A549 (cell line): ENCODE measurements around the gene LRSAM1. TPM values are rescaled to one million over a fixed set of nuclear protein-coding genes. Genes with fewer than 3 reads are reported as not detected.

Source experiments
- ATAC-seq, 2 experiments: fragments of 200-7000 bp in 1 of 2; fragments of >200 bp in 1 of 2; cut with Nextera tagmentation in 1 of 2; cut with Tn5 transposase in 1 of 2; 3 replicates each; pipeline versions ENCODE4 v1.8.0 to v1.9.1; 2018 to 2020; ENCODE audit warnings: mild to moderate bottlenecking in 1 of 2, moderate library complexity in 1 of 2
- CTCF ChIA-PET: fragments of 300-600 bp; sonication (Branson Sonifier 250); formaldehyde crosslinking; extraction: SDS; loops from one replicate; lab custom pipeline; 2021; ENCODE audit warnings: antibody characterized with exemption, inconsistent platforms; lab: Yijun Ruan, JAX
- POLR2A ChIA-PET: fragments of 350-600 bp; formaldehyde crosslinking; extraction: SDS; loops from one replicate; lab custom pipeline; 2021; ENCODE audit warnings: antibody characterized with exemption, inconsistent platforms; lab: Yijun Ruan, JAX
- DNase-seq, 2 experiments: peaks; one replicate each; pipeline versions ENCODE4 v3.0.0 to v3.0.0-alpha.2; 2011 to 2016; ENCODE audit warnings: low read depth in 1 of 2, low spot score in 1 of 2
- FAIRE-seq: peaks from 2 replicates; lab custom pipeline; 2011; peaks lifted over from hg19 to GRCh38; lab: Jason Lieb, UNC
- H3K27ac ChIP-seq, 2 experiments: fragments of >200 bp; sonication (Bioruptor Twin); formaldehyde crosslinking; 3 replicates each; pipeline ENCODE4 v1.5.1; 2016 to 2017
- H3K4me1 ChIP-seq: fragments of >200 bp; sonication (Bioruptor Twin); formaldehyde crosslinking; 3 replicates; pipeline ENCODE4 v1.6.1; 2016
- H3K4me2 ChIP-seq: fragments of >200 bp; sonication (Bioruptor Twin); formaldehyde crosslinking; 3 replicates; pipeline ENCODE4 v1.6.1; 2016
- H3K4me3 ChIP-seq: fragments of >200 bp; sonication (Bioruptor Twin); formaldehyde crosslinking; 3 replicates; pipeline ENCODE4 v1.5.1; 2016
- H3K9me3 ChIP-seq: fragments of >200 bp; sonication (Bioruptor Twin); formaldehyde crosslinking; 3 replicates; pipeline ENCODE4 v1.6.1; 2016
- CHD2 ChIP-seq: fragments of 150-350 bp; IDR thresholded peaks from 2 replicates; pipeline ENCODE4 v1.6.1; 2014; ENCODE audit warnings: low read length; ENCODE audit not compliant: partially characterized antibody
- CHD4 ChIP-seq: fragments of 200-600 bp; sonication (generic); IDR thresholded peaks from 2 replicates; pipeline ENCODE4 v1.6.1; 2016; ENCODE audit warnings: antibody characterized with exemption, mild to moderate bottlenecking, borderline replicate concordance
- E2F6 ChIP-seq: IDR thresholded peaks from 2 replicates; pipeline ENCODE4 v1.6.1; 2012; ENCODE audit warnings: low read depth, borderline replicate concordance
- HES2 ChIP-seq: fragments of >200 bp; sonication (Bioruptor Twin); formaldehyde crosslinking; IDR thresholded peaks from 2 replicates; pipeline ENCODE4 v1.6.1; 2016
- HEYL ChIP-seq: fragments of 250-450 bp; sonication (Bioruptor Pico); IDR thresholded peaks from 2 replicates; pipeline ENCODE4 v1.8.0; 2021; ENCODE audit warnings: mild to moderate bottlenecking, moderate library complexity
- HMGXB4 ChIP-seq: fragments of 250-450 bp; sonication (Bioruptor Pico); IDR thresholded peaks from 2 replicates; pipeline ENCODE4 v1.5.0; 2021; ENCODE audit warnings: mild to moderate bottlenecking, moderate library complexity, borderline replicate concordance
- KDM1A ChIP-seq: fragments of 200-600 bp; sonication (generic); IDR thresholded peaks from 2 replicates; pipeline ENCODE4 v1.6.1; 2016; ENCODE audit warnings: low read depth, mild to moderate bottlenecking
- MYC ChIP-seq: IDR thresholded peaks from 2 replicates; pipeline ENCODE4 v1.6.1; 2012; ENCODE audit warnings: mild to moderate bottlenecking, inconsistent platforms, low read length, improper control_type of control experiment, borderline replicate concordance
- NFE2L2 ChIP-seq: fragments of 150-350 bp; conservative IDR thresholded peaks from 2 replicates; pipeline ENCODE4 v1.6.1; 2014; ENCODE audit warnings: low read length
- NR3C1 ChIP-seq: fragments of >200 bp; sonication (Bioruptor Twin); formaldehyde crosslinking; IDR thresholded peaks from 3 replicates; pipeline ENCODE4 v1.6.1; 2017
- RFX5 ChIP-seq: fragments of 450-650 bp; IDR thresholded peaks from 2 replicates; pipeline ENCODE4 v1.7.1; 2014; ENCODE audit warnings: antibody characterized with exemption, mild to moderate bottlenecking, moderate library complexity
- SMC3 ChIP-seq: fragments of >200 bp; sonication (Bioruptor Twin); formaldehyde crosslinking; IDR thresholded peaks from 3 replicates; pipeline ENCODE4 v1.6.1; 2018; ENCODE audit warnings: inconsistent platforms
- TP53 ChIP-seq: fragments of 250-450 bp; sonication (Bioruptor Pico); IDR thresholded peaks from 2 replicates; pipeline ENCODE4 v1.5.0; 2021; ENCODE audit warnings: mild to moderate bottlenecking, moderate library complexity
- ZFP36 ChIP-seq: fragments of 450-650 bp; IDR thresholded peaks from 2 replicates; pipeline ENCODE4 v1.6.1; 2014; ENCODE audit warnings: borderline replicate concordance; ENCODE audit not compliant: partially characterized antibody
- ZSCAN20 ChIP-seq: fragments of 250-450 bp; sonication (Bioruptor Pico); IDR thresholded peaks from 2 replicates; pipeline ENCODE4 v1.8.0; 2022; ENCODE audit warnings: mild to moderate bottlenecking, moderate library complexity
- WGBS: methylation state at CpG from one replicate; pipeline ENCODE4 v1.1.6; 2017; ENCODE audit errors: missing lambda C conversion rate; 5-methylcytosine and 5-hydroxymethylcytosine counted together
- polyA plus RNA-seq, 4 experiments: library from polyadenylated mRNA; depleted of rRNA in 3 of 4; stranded (reverse); fragments of >200 nt; fragmentation: RNase III in 1 of 4; extraction: RNeasy Plus Mini Kit Qiagen cat#74134 plus additional on column Dnase treatment in 1 of 4; gene quantifications; 2 replicates in 3 of 4; 3 replicates in 1 of 4; pipeline ENCODE4 v1.2.3, GENCODE V29; 2011 to 2017
- TF ChIP-seq, protein P1 (sequence below): fragments of 250-450 bp; sonication (Bioruptor Pico); IDR thresholded peaks from 2 replicates; pipeline ENCODE4 v1.5.0; 2020; ENCODE audit warnings: low read depth, mild to moderate bottlenecking, moderate library complexity
- TF ChIP-seq, protein P2 (sequence below): fragments of 150-350 bp; IDR thresholded peaks from 2 replicates; pipeline ENCODE4 v1.6.1; 2014; ENCODE audit warnings: low read depth, mild to moderate bottlenecking, low read length

Gene LRSAM1
- polyA plus RNA-seq, 2 of the 4 experiments (the other 2 are of a cell fraction): 5.1 to 10.0 TPM

GRCh38 chr9:127526655-127527559, 75.6 kb downstream of the LRSAM1 start:
- Histone ChIP-seq H3K9me3 (peaks cover 34% of the 10 kb centered on the region), H3K4me2 (no peak overlapping the region), H3K4me3 (no peak overlapping the region), H3K27ac (0 out of 6 replicates have a peak overlapping the region, but pooled peaks of 1 of the 2 experiments have one; percentile 12), H3K4me1 (peaks cover 18% of the 10 kb centered on the region)
- DNase-seq (no peak), ATAC-seq (no peak), FAIRE-seq (no peak)
- ChIA-PET CTCF (interaction anchor here (1.0 to 7.5 kb wide), 20 partner anchors 10 to 208 kb away, joined by 3 to 63 read pairs (median 6); partner anchors contain the start of gene TOR2A), POLR2A (no interaction called here)
- TF ChIP-seq, protein P1, sequence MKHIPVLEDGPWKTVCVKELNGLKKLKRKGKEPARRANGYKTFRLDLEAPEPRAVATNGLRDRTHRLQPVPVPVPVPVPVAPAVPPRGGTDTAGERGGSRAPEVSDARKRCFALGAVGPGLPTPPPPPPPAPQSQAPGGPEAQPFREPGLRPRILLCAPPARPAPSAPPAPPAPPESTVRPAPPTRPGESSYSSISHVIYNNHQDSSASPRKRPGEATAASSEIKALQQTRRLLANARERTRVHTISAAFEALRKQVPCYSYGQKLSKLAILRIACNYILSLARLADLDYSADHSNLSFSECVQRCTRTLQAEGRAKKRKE: no peak
- TF ChIP-seq ZSCAN20 (no peak), SMC3 (no peak), NR3C1 (no peak), CHD2 (no peak), TP53 (CRISPR knock-in tag) (no peak), HES2 (no peak), CHD4 (no peak), KDM1A (no peak), RFX5 (no peak), NFE2L2 (no peak), HEYL (CRISPR knock-in tag) (no peak), ZFP36 (no peak)
- 92% methylated on average over 24 of the region's 30 CpGs for WGBS

DNA sequence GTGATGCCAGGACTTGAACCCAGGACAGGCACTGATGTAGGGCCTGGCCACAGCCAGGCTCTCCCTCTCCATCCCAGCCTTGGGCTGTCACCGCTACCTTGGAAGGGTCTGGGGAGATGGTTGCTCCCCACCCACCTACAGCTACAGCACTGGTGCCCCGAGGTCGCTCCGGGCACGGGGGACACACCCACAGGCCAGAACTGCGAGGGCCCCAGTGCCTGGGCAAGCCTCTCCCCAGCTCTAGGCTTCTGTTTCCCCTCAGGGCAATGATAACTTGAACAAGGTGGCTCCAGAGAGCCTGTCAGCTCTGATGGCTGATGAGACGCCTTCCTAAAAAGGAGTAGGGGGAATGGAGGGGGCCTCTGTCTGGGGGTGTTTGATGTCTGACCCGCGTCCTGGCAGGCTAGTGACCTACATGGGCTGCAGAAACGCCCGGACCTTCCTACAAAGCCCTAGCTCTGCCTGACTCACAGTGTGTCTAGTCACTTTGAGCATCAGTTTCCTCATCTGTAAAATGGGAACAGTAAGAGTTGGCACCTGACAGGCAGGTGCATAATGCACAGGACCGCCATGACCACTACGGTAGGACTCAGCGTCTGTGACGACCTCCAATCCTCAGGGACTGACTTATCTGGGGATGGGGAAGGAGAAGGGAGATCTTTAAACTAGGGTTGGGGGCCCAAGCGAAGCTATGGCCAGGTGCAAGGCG, 76.4 kb downstream of the LRSAM1 start:
- ATAC-seq (no peak), FAIRE-seq (no peak)
- POLR2A ChIA-PET: no interaction called here

DNA sequence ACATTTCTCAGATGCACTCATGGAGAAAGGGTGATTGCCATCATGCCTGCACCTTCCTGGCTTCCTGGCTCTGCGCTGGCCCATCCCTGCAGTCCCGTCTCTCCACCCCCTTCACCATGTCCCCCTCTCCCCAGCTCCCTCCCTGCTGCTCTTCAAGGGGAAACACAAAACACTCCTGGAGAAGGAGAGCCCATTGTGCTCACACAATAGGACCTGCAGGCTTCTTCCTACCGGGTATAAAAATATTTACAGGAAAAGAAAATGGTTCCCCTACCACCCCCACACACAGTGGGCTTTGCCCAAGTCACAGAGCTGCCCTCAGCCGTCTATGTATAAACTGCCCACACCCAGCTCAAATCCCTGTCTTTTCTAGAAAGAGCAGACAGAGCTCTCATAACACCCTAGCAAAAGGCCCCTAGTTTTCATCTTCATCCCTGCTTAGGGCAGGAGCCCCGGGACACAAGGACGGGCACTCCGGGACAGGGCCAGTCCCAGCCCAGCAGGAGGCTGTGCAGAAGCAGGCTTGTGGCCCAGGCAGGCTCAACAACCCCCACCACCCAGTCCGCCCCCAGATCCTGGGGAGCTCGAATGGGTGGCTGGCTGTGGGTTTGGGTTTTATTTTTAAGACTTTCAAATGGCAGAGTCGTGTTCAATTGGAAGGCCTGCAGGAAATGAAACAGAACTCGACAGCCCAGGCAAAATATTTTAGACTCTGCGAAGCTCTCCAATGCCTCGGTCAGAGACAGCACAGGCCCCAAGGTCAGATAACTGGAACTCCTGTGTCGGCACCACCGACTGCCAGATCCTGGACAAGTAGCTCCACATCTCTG, 77.3 kb downstream of the LRSAM1 start:
- Histone ChIP-seq H3K9me3 (peaks cover 29% of the 10 kb centered on the region), H3K27ac (peak overlapping the region in 1 of 2 experiments; percentile 23; a peak in 2 of 6 replicates), H3K4me2 (no peak overlapping the region)
- no peak for DNase-seq
- 82% methylated on average over 14 of the region's 15 CpGs for WGBS
- 0 out of 6 replicates have a peak, but pooled peaks of 1 of the 2 experiments have one; percentile 9 for ATAC-seq
- CTCF ChIA-PET: interaction anchor here (0.5 to 7.5 kb wide), 10 partner anchors 8 to 79 kb away, joined by 3 to 63 read pairs (median 6); no protein-coding TSS in a partner anchor
- POLR2A ChIA-PET: interaction anchor here (0.9 kb wide), 1 partner anchor 41 kb away, joined by 7 read pairs; no protein-coding TSS in a partner anchor
- FAIRE-seq: no peak
- TF ChIP-seq CHD4 (no peak), HMGXB4 (CRISPR knock-in tag) (no peak), E2F6 (no peak)
- TF ChIP-seq, protein P2, sequence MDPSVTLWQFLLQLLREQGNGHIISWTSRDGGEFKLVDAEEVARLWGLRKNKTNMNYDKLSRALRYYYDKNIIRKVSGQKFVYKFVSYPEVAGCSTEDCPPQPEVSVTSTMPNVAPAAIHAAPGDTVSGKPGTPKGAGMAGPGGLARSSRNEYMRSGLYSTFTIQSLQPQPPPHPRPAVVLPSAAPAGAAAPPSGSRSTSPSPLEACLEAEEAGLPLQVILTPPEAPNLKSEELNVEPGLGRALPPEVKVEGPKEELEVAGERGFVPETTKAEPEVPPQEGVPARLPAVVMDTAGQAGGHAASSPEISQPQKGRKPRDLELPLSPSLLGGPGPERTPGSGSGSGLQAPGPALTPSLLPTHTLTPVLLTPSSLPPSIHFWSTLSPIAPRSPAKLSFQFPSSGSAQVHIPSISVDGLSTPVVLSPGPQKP: no peak
- TF ChIP-seq, all 56 proteins: peak for 0
- Histone ChIP-seq H3K4me3 (no peak overlapping the region), H3K4me1 (peaks cover 3% of the 10 kb centered on the region; the same call in 1 of the 3 replicates)

More for the DNA sequence above, 76.4 kb downstream of the LRSAM1 start:
- TF ChIP-seq MYC: no peak
- CTCF ChIA-PET: interaction anchor here (1.0 to 7.5 kb wide), 9 partner anchors 9 to 207 kb away, joined by 3 to 63 read pairs (median 6); partner anchors contain the start of gene TOR2A
- 0 out of 6 replicates have a peak overlapping the region, but pooled peaks of 1 of the 2 experiments have one; percentile 12 for H3K27ac ChIP-seq
- H3K9me3 ChIP-seq: peaks cover 34% of the 10 kb centered on the region
- H3K4me2 ChIP-seq: no peak overlapping the region
- DNase-seq: no peak
- 89% methylated on average over 17 of the region's 17 CpGs for WGBS
- H3K4me3 ChIP-seq: no peak overlapping the region
- H3K4me1 ChIP-seq: peaks cover 10% of the 10 kb centered on the region
